MM.1S (cell line): ENCODE data around the gene PTPN13.

Experiments
- DNase-seq: peaks from one replicate; pipeline ENCODE4 v3.0.0-alpha.2; 2015
- H2AFZ ChIP-seq: fragments of 300-600 bp; sonication (generic); 2 replicates; pipeline ENCODE4 v1.6.0; 2016; ENCODE audit warnings: antibody characterized with exemption, low read length
- H3F3A ChIP-seq: fragments of 300-600 bp; sonication (generic); 2 replicates; pipeline ENCODE4 v1.6.1; 2016; ENCODE audit warnings: mild to moderate bottlenecking, antibody characterized with exemption, low read length, moderate library complexity, mixed read lengths; ENCODE audit not compliant: insufficient read depth
- H3K27ac ChIP-seq: fragments of 300-600 bp; sonication (generic); 2 replicates; pipeline ENCODE4 v1.5.1; 2016; ENCODE audit warnings: mild to moderate bottlenecking, low read length
- H3K27me3 ChIP-seq: fragments of 300-600 bp; sonication (generic); replicated peaks from 2 replicates; pipeline ENCODE4 v1.6.0; 2016; ENCODE audit warnings: low read length; ENCODE audit not compliant: insufficient read depth
- H3K36me3 ChIP-seq: fragments of 300-600 bp; sonication (generic); replicated peaks from 2 replicates; pipeline ENCODE4 v1.6.1; 2016; ENCODE audit warnings: mild to moderate bottlenecking, low read length, mixed read lengths; ENCODE audit not compliant: insufficient read depth
- H3K4me1 ChIP-seq: fragments of 300-600 bp; sonication (generic); 2 replicates; pipeline ENCODE4 v1.6.1; 2016; ENCODE audit warnings: low read length, mixed read lengths
- H3K4me2 ChIP-seq: fragments of 300-600 bp; sonication (generic); 2 replicates; pipeline ENCODE4 v1.6.0; 2016; ENCODE audit warnings: low read depth, low read length
- H3K4me3 ChIP-seq: fragments of 300-600 bp; sonication (generic); 2 replicates; pipeline ENCODE4 v1.5.1; 2016; ENCODE audit warnings: low read length, mixed read lengths
- H3K79me2 ChIP-seq: fragments of 300-600 bp; sonication (generic); 2 replicates; pipeline ENCODE4 v1.6.1; 2016; ENCODE audit warnings: mixed run types, low read length, mixed read lengths
- H3K9ac ChIP-seq: fragments of 300-600 bp; sonication (generic); 2 replicates; pipeline ENCODE4 v1.6.1; 2016; ENCODE audit warnings: low read length, mixed read lengths
- H3K9me2 ChIP-seq: fragments of 300-600 bp; sonication (generic); replicated peaks from 2 replicates; pipeline ENCODE4 v1.6.1; 2016; ENCODE audit warnings: mild to moderate bottlenecking, low read length, mixed read lengths; ENCODE audit not compliant: insufficient read depth
- H3K9me3 ChIP-seq: fragments of 300-600 bp; sonication (generic); replicated peaks from 2 replicates; pipeline ENCODE4 v1.6.1; 2016; ENCODE audit warnings: mild to moderate bottlenecking, low read length, mixed read lengths; ENCODE audit not compliant: insufficient read depth
- H4K20me1 ChIP-seq: fragments of 300-600 bp; sonication (generic); 2 replicates; pipeline ENCODE4 v1.6.1; 2016; ENCODE audit warnings: mild to moderate bottlenecking, low read length, moderate library complexity, mixed read lengths; ENCODE audit not compliant: insufficient read depth
- CTCF ChIP-seq: fragments of 300-600 bp; sonication (generic); IDR thresholded peaks from 2 replicates; pipeline ENCODE4 v1.5.1; 2016; ENCODE audit warnings: antibody characterized with exemption, low read length, mixed read lengths
- EZH2 ChIP-seq: fragments of 300-600 bp; sonication (generic); optimal IDR thresholded peaks from 2 replicates; pipeline ENCODE3; 2017; ENCODE audit warnings: low read depth, mild to moderate bottlenecking, antibody characterized with exemption, low read length, mixed read lengths
- EZH2phosphoT487 ChIP-seq: fragments of 300-600 bp; sonication (generic); IDR thresholded peaks from 2 replicates; pipeline ENCODE4 v1.6.1; 2018; ENCODE audit warnings: antibody characterized with exemption, low read length

PTPN13 gene

GRCh38 chr4:86847571-86847970, 253.5 kb downstream of the PTPN13 start:
- Histone ChIP-seq H4K20me1 (no peaks in the 10 kb centered on the region), H3K4me3 (no peak overlapping the region), H2AFZ (no peak overlapping the region), H3K9ac (no peak overlapping the region), H3F3A (no peaks in the 10 kb centered on the region), H3K9me3 (no peaks in the 10 kb centered on the region), H3K4me1 (no peaks in the 10 kb centered on the region), H3K36me3 (no peaks in the 10 kb centered on the region), H3K27ac (no peak overlapping the region), H3K79me2 (no peaks in the 10 kb centered on the region), H3K9me2 (no peaks in the 10 kb centered on the region), H3K4me2 (no peak overlapping the region), H3K27me3 (no peaks in the 10 kb centered on the region)
- no peak for TF ChIP-seq EZH2phosphoT487
- TF ChIP-seq EZH2: no peak
- TF ChIP-seq CTCF: no peak
- DNase-seq: no peak

- no peaks in the 10 kb centered on the region for H3K9me3 ChIP-seq
- H3K9me2 ChIP-seq: no peaks in the 10 kb centered on the region
Observed at GRCh38 chr4:86848136-86848535, 254.0 kb downstream of the PTPN13 start.

GRCh38 chr4:86848732-86849619, 254.9 kb downstream of the PTPN13 start, which contains the start of gene SLC10A6:
Gene SLC10A6, minus strand, starts transcription at chr4:86849384. Its CDS starts 269 bp downstream, at chr4:86849115.
- Histone ChIP-seq H2AFZ (no peak within 1 kb of the TSS), H3K9me2 (no peaks in the 10 kb centered on the region), H3K4me3 (no peak within 1 kb of the TSS), H3K27ac (no peak within 1 kb of the TSS), H3K79me2 (no peaks in the 10 kb centered on the region), H3F3A (no peaks in the 10 kb centered on the region), H3K9ac (no peak within 1 kb of the TSS), H4K20me1 (no peaks in the 10 kb centered on the region), H3K27me3 (no peaks in the 10 kb centered on the region), H3K9me3 (no peaks in the 10 kb centered on the region), H3K4me1 (no peaks in the 10 kb centered on the region), H3K4me2 (no peak within 1 kb of the TSS), H3K36me3 (no peaks in the 10 kb centered on the region)
- no peak for TF ChIP-seq CTCF
- TF ChIP-seq EZH2: no peak
- no peak for TF ChIP-seq EZH2phosphoT487
- no peak for DNase-seq

More at GRCh38 chr4:86848136-86848535, 254.0 kb downstream of the PTPN13 start:
- Histone ChIP-seq H3K9ac (no peak overlapping the region), H3K4me2 (no peak overlapping the region), H3K27ac (no peak overlapping the region), H3K27me3 (no peaks in the 10 kb centered on the region), H3F3A (no peaks in the 10 kb centered on the region), H3K4me3 (no peak overlapping the region), H2AFZ (no peak overlapping the region), H3K79me2 (no peaks in the 10 kb centered on the region), H3K4me1 (no peaks in the 10 kb centered on the region), H4K20me1 (no peaks in the 10 kb centered on the region), H3K36me3 (no peaks in the 10 kb centered on the region)
- no peak for TF ChIP-seq CTCF
- DNase-seq: no peak
